A549 treated with AZD2906 at 1 μM for 4 hours (cell line): ENCODE measurements around the gene TPD52L1. TPM values are rescaled to one million over a fixed set of nuclear protein-coding genes. Genes with fewer than 3 reads are reported as not detected.

Experiments
- total RNA-seq: library from RNA; stranded (reverse); fragments of 200-300 nt; extraction: Qiagen RNA extraction; gene quantifications from 5 replicates; pipeline ENCODE4 v1.2.3, GENCODE V29; 2022

Gene TPD52L1, protein sequence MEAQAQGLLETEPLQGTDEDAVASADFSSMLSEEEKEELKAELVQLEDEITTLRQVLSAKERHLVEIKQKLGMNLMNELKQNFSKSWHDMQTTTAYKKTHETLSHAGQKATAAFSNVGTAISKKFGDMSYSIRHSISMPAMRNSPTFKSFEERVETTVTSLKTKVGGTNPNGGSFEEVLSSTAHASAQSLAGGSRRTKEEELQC
- total RNA-seq = 47.4 to 53.1 TPM (median 49.1 TPM) in 5 replicates

DNA sequence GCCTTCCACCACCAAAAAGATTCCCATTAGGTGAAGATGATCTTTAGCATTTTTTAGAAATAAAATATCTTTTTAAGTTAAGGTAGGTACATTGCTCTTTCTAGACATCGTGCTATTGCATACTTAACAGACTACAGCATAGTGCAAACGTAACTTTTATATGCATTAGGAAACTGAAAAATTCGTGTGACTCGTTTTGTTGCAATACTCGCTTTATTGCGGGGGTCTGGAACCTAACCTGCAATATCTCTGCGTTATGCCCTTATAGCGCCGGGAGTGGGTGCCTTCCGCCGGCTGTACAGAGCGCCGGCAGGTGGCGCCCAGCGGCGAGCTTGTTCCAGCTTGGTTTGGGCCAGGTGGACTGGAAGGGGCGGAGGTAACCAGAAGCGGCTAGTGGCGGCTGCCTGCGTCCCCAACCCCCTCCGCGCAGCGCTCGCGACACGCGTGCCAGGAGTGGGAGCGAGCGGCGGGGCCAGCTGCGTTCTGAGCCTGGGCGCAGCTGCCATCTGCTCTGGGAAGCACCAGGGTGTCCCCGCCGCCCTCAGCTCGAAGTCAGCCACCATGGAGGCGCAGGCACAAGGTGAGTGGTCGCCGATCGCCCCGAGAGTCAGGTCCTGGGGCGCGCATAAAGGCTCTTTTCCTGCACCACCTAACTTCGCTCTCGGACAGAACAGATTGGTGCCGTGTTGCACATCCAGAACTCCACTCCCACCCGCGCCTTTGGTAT lies at the start of gene TPD52L1:
Gene TPD52L1 (plus strand): TSS at position 383 of the 727 bp plus-strand sequence. CDS start 179 bp downstream, at position 562.

DNA sequence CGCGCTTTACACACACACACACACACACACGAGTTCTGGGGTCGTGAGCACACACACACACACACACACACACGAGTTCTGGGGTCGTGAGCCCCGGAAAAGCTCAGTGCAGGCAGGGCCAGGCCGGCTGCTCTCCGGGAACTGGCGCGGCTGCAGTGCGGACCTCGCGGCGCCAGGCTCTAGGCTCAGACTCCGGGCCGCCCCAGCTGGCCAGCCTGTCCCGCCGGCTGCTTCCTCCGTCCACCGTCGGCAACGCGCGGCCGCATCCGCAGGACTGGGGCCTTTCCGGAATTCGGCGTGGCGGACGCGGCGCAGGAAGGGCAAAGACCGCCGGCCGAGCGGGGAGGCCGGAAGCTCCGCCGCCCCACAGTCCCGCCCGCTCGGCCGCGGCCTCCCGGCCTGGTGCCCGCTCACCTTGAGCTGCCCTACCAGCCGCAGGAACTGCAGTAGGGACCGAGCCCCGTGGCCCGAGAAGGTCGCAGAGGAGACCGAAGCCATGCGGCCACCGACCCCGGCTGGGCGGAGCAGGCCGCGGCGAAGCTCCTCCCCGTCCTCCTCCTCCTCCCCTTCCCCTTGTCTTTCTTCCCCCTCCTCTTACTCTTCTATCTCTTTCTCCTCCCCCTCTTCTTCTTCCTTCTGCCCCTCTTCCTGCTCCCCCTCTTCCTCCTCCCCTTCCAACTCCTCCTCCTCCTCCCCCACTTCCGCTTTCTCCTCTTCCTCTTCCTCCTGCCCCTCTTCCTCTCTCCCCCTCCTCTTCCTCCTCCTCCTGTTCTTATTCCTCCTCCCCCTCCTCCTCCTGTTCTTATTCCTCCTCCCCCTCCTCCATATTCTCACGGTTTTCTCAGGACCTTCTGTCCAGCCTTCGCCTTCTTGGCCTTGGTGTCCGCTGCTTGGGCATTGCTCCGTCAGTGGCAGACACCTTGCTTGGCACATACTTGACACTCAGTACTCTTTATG lies 148.1 kb downstream of the TPD52L1 start, which contains the start of gene HDDC2:
Gene HDDC2 (minus strand): TSS at position 533 of the 957 bp plus-strand sequence. CDS start 35 bp downstream, at position 498.

Other genes with a start within 250 kb of the TPD52L1 start
- gene RNF217, start 191.3 kb upstream of the TPD52L1 start, total RNA-seq = 5.9 to 7.3 TPM (median 6.9 TPM) in 5 replicates
- 93.1 to 95.4 TPM (median 95.2 TPM) in 5 replicates for gene HDDC2, start 148.2 kb downstream of the TPD52L1 start, total RNA-seq